Thoracic aorta (tissue), 2 donors: Measurements from ENCODE around the gene RBP7. TPM values are rescaled to one million over a fixed set of nuclear protein-coding genes. Genes with fewer than 3 reads are reported as not detected.
A peak's percentile ranks its signal among the peaks of the same experiment; 100 is the strongest.

Source experiments
- ATAC-seq: fragments of 150-250 bp; one replicate; pipeline ENCODE4 v1.8.0; 2017; ENCODE audit warnings: low read depth; ENCODE audit not compliant: insufficient number of reproducible peaks, low FRiP score
- DNase-seq: peaks from one replicate; pipeline ENCODE4 v3.0.0-alpha.2; 2020; ENCODE audit warnings: low spot score
- H3K27ac ChIP-seq, 2 donors: fragments of 200-600 bp; sonication (generic); 1 replicate in 1 of 2; 2 replicates in 1 of 2; pipeline ENCODE4 v1.5.1; 2016; ENCODE audit warnings: mild to moderate bottlenecking in 2 of 2, moderate library complexity in 2 of 2
- H3K27me3 ChIP-seq: fragments of 200-600 bp; sonication (generic); replicated peaks from 2 replicates; pipeline ENCODE4 v1.6.0; 2016; ENCODE audit warnings: mild to moderate bottlenecking; ENCODE audit not compliant: insufficient read depth
- H3K36me3 ChIP-seq: fragments of 200-600 bp; sonication (generic); one replicate; pipeline ENCODE4 v1.5.1; 2016
- H3K4me1 ChIP-seq, 2 donors: fragments of 200-600 bp; sonication (generic); 1 replicate in 1 of 2; 2 replicates in 1 of 2; pipeline versions ENCODE4 v1.5.1 to v1.6.0; 2016; ENCODE audit warnings: low read depth in 2 of 2, mild to moderate bottlenecking in 1 of 2; ENCODE audit not compliant: control insufficient read depth in 1 of 2
- H3K4me3 ChIP-seq: fragments of 200-600 bp; sonication (generic); 2 replicates; pipeline ENCODE4 v1.5.1; 2016; ENCODE audit warnings: mild to moderate bottlenecking
- H3K9me3 ChIP-seq: fragments of 200-600 bp; sonication (generic); 2 replicates; pipeline ENCODE4 v1.5.1; 2016
- CTCF ChIP-seq: fragments of 200-600 bp; sonication (generic); IDR thresholded peaks from one replicate; pipeline ENCODE4 v1.5.1; 2019; ENCODE audit warnings: antibody characterized with exemption
- total RNA-seq, 2 donors: library from RNA; depleted of rRNA; stranded (reverse); fragments of >200 nt; gene quantifications; one replicate each; pipeline versions ENCODE4 v1.1.0 to v1.2.3, GENCODE V29; 2016

Gene RBP7
- total RNA-seq, 2 donors from 2014 or later = 2.2 to 24.1 TPM

- H3K27me3 ChIP-seq = no peaks in the 10 kb centered on the region
- DNase-seq (no peak), ATAC-seq (no peak)
- H3K9me3 ChIP-seq = no peaks in the 10 kb centered on the region
- TF ChIP-seq CTCF = no peak
- no peaks in the 10 kb centered on the region for H3K36me3 ChIP-seq
- peak overlapping the region; percentile 49 for H3K4me3 ChIP-seq
- peak overlapping the region; percentile 64 to 71 for H3K27ac ChIP-seq
- H3K4me1 ChIP-seq = peaks cover 17 to 39% of the 10 kb centered on the region in 2 donors
These were observed 49.5 kb downstream of the RBP7 start for GRCh38 chr1:10046356-10047085.

GRCh38 chr1:10048601-10049000 lies 51.6 kb downstream of the RBP7 start:
- Histone ChIP-seq H3K9me3 (no peaks in the 10 kb centered on the region), H3K27me3 (no peaks in the 10 kb centered on the region), H3K4me1 (peaks cover 17 to 39% of the 10 kb centered on the region in 2 donors), H3K27ac (peak overlapping the region in 1 of 2 donors; percentile 51), H3K36me3 (no peaks in the 10 kb centered on the region), H3K4me3 (no peak overlapping the region)
- TF ChIP-seq CTCF = no peak
- DNase-seq (no peak), ATAC-seq (no peak)

- H3K27ac ChIP-seq = no peak overlapping the region
- no peak for TF ChIP-seq CTCF
These were observed 53.6 kb downstream of the RBP7 start for GRCh38 chr1:10050611-10051010.

GRCh38 chr1:10051656-10052055 lies 54.6 kb downstream of the RBP7 start:
- Histone ChIP-seq H3K4me3 (no peak overlapping the region), H3K27me3 (no peaks in the 10 kb centered on the region), H3K36me3 (no peaks in the 10 kb centered on the region), H3K9me3 (no peaks in the 10 kb centered on the region), H3K4me1 (peaks cover 21 to 46% of the 10 kb centered on the region in 2 donors), H3K27ac (no peak overlapping the region)
- ATAC-seq (no peak), DNase-seq (no peak)
- no peak for TF ChIP-seq CTCF

More at GRCh38 chr1:10050611-10051010, 53.6 kb downstream of the RBP7 start:
- H3K4me1 ChIP-seq = peaks cover 21 to 46% of the 10 kb centered on the region in 2 donors
- H3K27me3 ChIP-seq = no peaks in the 10 kb centered on the region
- ATAC-seq (no peak), DNase-seq (no peak)
- H3K4me3 ChIP-seq = no peak overlapping the region
- no peaks in the 10 kb centered on the region for H3K9me3 ChIP-seq
- no peaks in the 10 kb centered on the region for H3K36me3 ChIP-seq

GRCh38 chr1:10052347-10052746 lies 55.3 kb downstream of the RBP7 start:
- Histone ChIP-seq H3K36me3 (no peaks in the 10 kb centered on the region), H3K27ac (no peak overlapping the region), H3K9me3 (no peaks in the 10 kb centered on the region), H3K4me3 (no peak overlapping the region), H3K4me1 (peaks cover 19 to 45% of the 10 kb centered on the region in 2 donors), H3K27me3 (no peaks in the 10 kb centered on the region)
- DNase-seq (no peak), ATAC-seq (no peak)
- no peak for TF ChIP-seq CTCF
